Measurements from ENCODE around the gene MYO1A. TPM values are rescaled to one million over a fixed set of nuclear protein-coding genes. Genes with fewer than 3 reads are reported as not detected.

The MYO1A gene
- total and polyA plus RNA-seq, 2 of the 13 experiments (the other 11 are each of a cell fraction or from before 2014, with no cell fraction given): 5.3 to 6.0 TPM

DNA sequence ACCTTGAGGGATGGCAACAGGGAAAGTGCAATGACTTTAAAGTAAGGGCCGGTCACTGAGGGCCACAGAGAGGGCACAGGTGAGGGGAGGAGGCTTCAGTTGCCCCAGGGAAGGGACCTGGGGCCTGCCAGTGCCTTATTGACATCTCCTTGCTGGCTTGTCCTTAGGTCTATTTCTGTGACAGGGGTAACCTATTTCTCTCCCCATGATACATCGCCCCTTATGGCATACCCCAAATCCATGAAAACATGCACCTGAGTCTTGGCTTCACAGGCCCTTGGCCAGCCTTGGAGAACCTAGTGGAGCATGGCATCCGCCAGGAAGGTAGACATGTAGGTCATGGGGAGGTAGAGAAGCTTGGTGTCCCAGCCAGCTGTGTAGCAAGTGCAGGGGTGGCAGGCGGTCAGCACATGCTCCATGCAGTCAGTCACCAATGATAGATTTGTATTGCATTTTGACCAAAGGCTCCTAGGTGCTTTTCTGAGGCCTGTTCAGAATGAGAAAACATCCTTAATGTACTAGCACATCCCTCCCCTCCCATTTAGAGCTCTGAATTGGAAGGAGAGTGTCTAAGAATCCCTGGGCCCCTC lies 68.9 kb downstream of the MYO1A start:
- CTCF ChIA-PET (ENCODE audit: low intra/inter-chr PET ratio, low total read pairs): no interaction called here

DNA sequence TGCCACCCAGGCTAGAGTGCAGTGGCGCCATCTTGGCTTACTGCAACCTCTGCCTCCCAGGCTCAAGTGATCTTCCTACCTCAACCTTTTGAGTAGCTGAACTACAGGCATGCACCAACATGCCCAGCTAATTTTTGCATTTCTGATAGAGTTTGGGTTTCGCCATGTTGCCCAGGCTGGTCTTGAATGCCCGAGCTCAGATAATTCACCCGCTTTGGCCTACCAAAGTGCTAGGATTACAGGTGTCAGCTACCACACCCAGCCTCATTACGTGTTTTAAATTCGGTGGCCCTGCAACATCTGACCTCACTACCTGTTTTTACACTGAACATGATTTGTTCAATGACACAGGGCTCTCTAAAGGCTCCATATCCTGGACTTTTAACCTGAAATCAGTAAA lies 69.7 kb downstream of the MYO1A start:
- intact Hi-C loops (cut with micrococcal nuclease; ENCODE audit: unreplicated experiment): no loop called here
- H4K20me1 ChIP-seq (ENCODE audit: insufficient read depth, low read length): no peaks in the 10 kb centered on the region
- no peak overlapping the region for H3K9ac ChIP-seq (ENCODE audit: insufficient read depth, low read depth, low read length)
- in situ Hi-C loops (cut with HindIII; ENCODE audit: extremely low pct_ligation_motif_present, low pct_unique_long_range_greater_than_20kb): no loop called here
- ATAC-seq (no peak), DNase-seq (ENCODE audit: low spot score) (no peak), FAIRE-seq (no peak)
- H3K27ac ChIP-seq (ENCODE audit: extremely low read length, insufficient read depth, low read length): no peak overlapping the region
- CTCF ChIA-PET (ENCODE audit: low intra/inter-chr PET ratio, low total read pairs): no interaction called here
- H3K4me1 ChIP-seq (ENCODE audit: insufficient read depth, low read length): no peaks in the 10 kb centered on the region
- 59% methylated on average over 6 of the region's 6 CpGs for WGBS (ENCODE audit: low lambda C conversion rate)
- POLR2A ChIA-PET: no interaction called here
- no peaks in the 10 kb centered on the region for H3K36me3 ChIP-seq (replicated peaks in 1 of 2; ENCODE audit: control insufficient read depth in 1 of 2, insufficient read depth in 2 of 2, low read length in 2 of 2)
- H3K79me2 ChIP-seq (ENCODE audit: insufficient read depth, low read length): no peaks in the 10 kb centered on the region
- no TSS peak for BruUV-seq (replicated peaks)
- H2AFZ ChIP-seq (ENCODE audit: low read length): no peak overlapping the region
- no peak overlapping the region for H3K4me2 ChIP-seq (ENCODE audit: low read depth, low read length)
- no peak overlapping the region for H3K4me3 ChIP-seq (replicated peaks in 1 of 3; ENCODE audit: insufficient read depth in 1 of 3, low read depth in 2 of 3, low read length in 3 of 3)
- no peaks in the 10 kb centered on the region; a peak in 2 of 5 replicates for H3K27me3 ChIP-seq (ENCODE audit: control insufficient read depth in 1 of 2, insufficient read depth in 2 of 2, low read length in 2 of 2)
- H3K9me3 ChIP-seq (ENCODE audit: low read length): no peaks in the 10 kb centered on the region
- TF ChIP-seq TBL1XR1 (IDR thresholded peaks at IDR 0.05; ENCODE audit: borderline replicate concordance, low read length, partially characterized antibody): no peak
- no peak for TF ChIP-seq HNRNPLL (IDR thresholded peaks at IDR 0.05; ENCODE audit: low read depth, low read length, poor library complexity, severe bottlenecking)
- TF ChIP-seq, protein P1, sequence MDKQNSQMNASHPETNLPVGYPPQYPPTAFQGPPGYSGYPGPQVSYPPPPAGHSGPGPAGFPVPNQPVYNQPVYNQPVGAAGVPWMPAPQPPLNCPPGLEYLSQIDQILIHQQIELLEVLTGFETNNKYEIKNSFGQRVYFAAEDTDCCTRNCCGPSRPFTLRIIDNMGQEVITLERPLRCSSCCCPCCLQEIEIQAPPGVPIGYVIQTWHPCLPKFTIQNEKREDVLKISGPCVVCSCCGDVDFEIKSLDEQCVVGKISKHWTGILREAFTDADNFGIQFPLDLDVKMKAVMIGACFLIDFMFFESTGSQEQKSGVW (CRISPR knock-in tag; IDR thresholded peaks at IDR 0.05; ENCODE audit: borderline replicate concordance): no peak
- TF ChIP-seq MAFG (CRISPR knock-in tag; IDR thresholded peaks at IDR 0.05): no peak
- no peak for TF ChIP-seq IKZF4 (CRISPR knock-in tag; IDR thresholded peaks at IDR 0.05; ENCODE audit: borderline replicate concordance, low read depth, not compliant biosample characterization)
- no peak for TF ChIP-seq EEA1 (CRISPR knock-in tag; IDR thresholded peaks at IDR 0.05; ENCODE audit: borderline replicate concordance)
- TF ChIP-seq ZNF691 (CRISPR knock-in tag; IDR thresholded peaks at IDR 0.05; ENCODE audit: borderline replicate concordance, low read depth): no peak
- TF ChIP-seq ZNF253 (CRISPR knock-in tag; IDR thresholded peaks at IDR 0.05; ENCODE audit: borderline replicate concordance): no peak
- TF ChIP-seq ZNF547 (CRISPR knock-in tag; IDR thresholded peaks at IDR 0.05): no peak
- no peak for TF ChIP-seq NCOA1 (CRISPR knock-in tag; IDR thresholded peaks at IDR 0.05)
- no peak for TF ChIP-seq ZNF225 (CRISPR knock-in tag; IDR thresholded peaks at IDR 0.05)
- TF ChIP-seq ARNTL (CRISPR knock-in tag; IDR thresholded peaks at IDR 0.05): no peak
- no peak for TF ChIP-seq GATA4 (IDR thresholded peaks at IDR 0.05; ENCODE audit: borderline replicate concordance, low read depth)
- no peak for TF ChIP-seq ZNF749 (CRISPR knock-in tag; IDR thresholded peaks at IDR 0.05; ENCODE audit: borderline replicate concordance)

More for the DNA sequence above, 68.9 kb downstream of the MYO1A start:
- Histone ChIP-seq H3K4me2 (ENCODE audit: low read depth, low read length) (no peak overlapping the region), H3K79me2 (ENCODE audit: insufficient read depth, low read length) (no peaks in the 10 kb centered on the region), H3K27ac (ENCODE audit: extremely low read length, insufficient read depth, low read length) (no peak overlapping the region), H2AFZ (ENCODE audit: low read length) (no peak overlapping the region), H3K4me1 (ENCODE audit: insufficient read depth, low read length) (no peaks in the 10 kb centered on the region), H3K4me3 (replicated peaks in 1 of 3; ENCODE audit: insufficient read depth in 1 of 3, low read depth in 2 of 3, low read length in 3 of 3) (no peak overlapping the region), H3K9ac (ENCODE audit: insufficient read depth, low read depth, low read length) (no peak overlapping the region), H3K9me3 (ENCODE audit: low read length) (no peaks in the 10 kb centered on the region), H4K20me1 (ENCODE audit: insufficient read depth, low read length) (no peaks in the 10 kb centered on the region), H3K27me3 (ENCODE audit: control insufficient read depth in 1 of 2, insufficient read depth in 2 of 2, low read length in 2 of 2) (no peaks in the 10 kb centered on the region; a peak in 2 of 5 replicates), H3K36me3 (replicated peaks in 1 of 2; ENCODE audit: control insufficient read depth in 1 of 2, insufficient read depth in 2 of 2, low read length in 2 of 2) (no peaks in the 10 kb centered on the region)
- intact Hi-C loops (cut with micrococcal nuclease; ENCODE audit: unreplicated experiment): no loop called here
- DNase-seq (ENCODE audit: low spot score) (no peak), FAIRE-seq (no peak), ATAC-seq (no peak)
- WGBS (ENCODE audit: low lambda C conversion rate): 18% methylated on average over 4 of the region's 4 CpGs
- no TSS peak for BruUV-seq (replicated peaks)
- TF ChIP-seq ZSCAN9 (CRISPR knock-in tag; IDR thresholded peaks at IDR 0.05; ENCODE audit: borderline replicate concordance) (no peak), ZNF768 (CRISPR knock-in tag; IDR thresholded peaks at IDR 0.05) (no peak), IKZF4 (CRISPR knock-in tag; IDR thresholded peaks at IDR 0.05; ENCODE audit: borderline replicate concordance, low read depth, not compliant biosample characterization) (no peak), ZBTB1 (CRISPR knock-in tag; IDR thresholded peaks at IDR 0.05; ENCODE audit: borderline replicate concordance) (no peak), CCDC6 (CRISPR knock-in tag; IDR thresholded peaks at IDR 0.05) (no peak), TGIF2 (CRISPR knock-in tag; IDR thresholded peaks at IDR 0.05) (no peak), HOXD1 (CRISPR knock-in tag; IDR thresholded peaks at IDR 0.05) (no peak)
- in situ Hi-C loops (cut with HindIII; ENCODE audit: extremely low pct_ligation_motif_present, low pct_unique_long_range_greater_than_20kb): no loop called here
- POLR2A ChIA-PET: no interaction called here

Measured in HepG2 (cell line).